ENCODE data around the gene IL4R. TPM values are rescaled to one million over a fixed set of nuclear protein-coding genes. Genes with fewer than 3 reads are reported as not detected.

Gene IL4R
- total and polyA plus RNA-seq, 2 of the 13 experiments (the other 11 are each of a cell fraction or from before 2014, with no cell fraction given), result 15.9 to 49.6 TPM

DNA sequence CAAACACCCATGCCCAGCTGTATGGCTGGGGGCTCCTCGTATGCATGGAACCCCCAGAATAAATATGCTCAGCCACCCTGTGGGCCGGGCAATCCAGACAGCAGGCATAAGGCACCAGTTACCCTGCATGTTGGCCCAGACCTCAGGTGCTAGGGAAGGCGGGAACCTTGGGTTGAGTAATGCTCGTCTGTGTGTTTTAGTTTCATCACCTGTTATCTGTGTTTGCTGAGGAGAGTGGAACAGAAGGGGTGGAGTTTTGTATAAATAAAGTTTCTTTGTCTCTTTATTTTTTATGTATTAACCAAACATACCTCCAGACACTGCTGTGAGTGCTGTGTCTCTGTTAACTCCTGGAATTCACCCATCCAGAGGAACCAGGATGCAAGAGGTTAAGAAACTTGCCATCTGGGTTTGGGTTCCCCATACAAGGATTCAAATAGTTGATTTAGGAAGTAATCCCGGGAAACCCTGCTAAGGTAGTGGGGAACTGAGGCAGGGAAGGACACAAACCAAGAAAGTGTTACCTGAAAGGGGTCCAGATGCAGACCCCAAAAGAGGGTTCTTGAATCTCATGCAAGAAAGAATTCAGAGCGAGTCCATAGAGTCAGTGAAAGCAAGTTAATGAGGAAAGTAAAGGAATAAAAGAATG is 50.8 kb downstream of the IL4R start (continued):
- TF ChIP-seq PCBP1 (IDR thresholded peaks at IDR 0.05; ENCODE audit: borderline replicate concordance, low read depth, low read length) (no peak), CCAR2 (optimal IDR thresholded peaks at IDR 0.05; ENCODE audit: low read depth, low read length) (peak; percentile 22), SMAD3 (CRISPR knock-in tag; IDR thresholded peaks at IDR 0.05) (peak; percentile 64), ELF3 (CRISPR knock-in tag; IDR thresholded peaks at IDR 0.05) (peak; percentile 75), MLX (CRISPR knock-in tag; IDR thresholded peaks at IDR 0.05) (peak; percentile 48; the same call in 1 of the 2 replicates), MYC (CRISPR knock-in tag; IDR thresholded peaks at IDR 0.05; ENCODE audit: borderline replicate concordance) (peak; percentile 28; the same call in 1 of the 2 replicates), ZNF569 (CRISPR knock-in tag; IDR thresholded peaks at IDR 0.05; ENCODE audit: borderline replicate concordance) (no peak), BHLHE40 (IDR thresholded peaks at IDR 0.05; ENCODE audit: low read length) (no peak), ZNF10 (CRISPR knock-in tag; IDR thresholded peaks at IDR 0.05; ENCODE audit: borderline replicate concordance, low read depth) (no peak), TGIF2 (CRISPR knock-in tag; IDR thresholded peaks at IDR 0.05) (0 out of 2 replicates have a peak, but pooled peaks have one; percentile 63), ATF3 (CRISPR knock-in tag; IDR thresholded peaks at IDR 0.05) (peak; percentile 95), MXD1 (CRISPR knock-in tag; IDR thresholded peaks at IDR 0.05) (no peak), SETDB1 (CRISPR knock-in tag; IDR thresholded peaks at IDR 0.05; ENCODE audit: borderline replicate concordance) (no peak), ZNF44 (CRISPR knock-in tag; IDR thresholded peaks at IDR 0.05) (no peak), TBX2 (CRISPR knock-in tag; IDR thresholded peaks at IDR 0.05; ENCODE audit: borderline replicate concordance) (peak; percentile 94), ZNF138 (CRISPR knock-in tag; IDR thresholded peaks at IDR 0.05; ENCODE audit: low read depth) (no peak)
- TF ChIP-seq, protein P1, sequence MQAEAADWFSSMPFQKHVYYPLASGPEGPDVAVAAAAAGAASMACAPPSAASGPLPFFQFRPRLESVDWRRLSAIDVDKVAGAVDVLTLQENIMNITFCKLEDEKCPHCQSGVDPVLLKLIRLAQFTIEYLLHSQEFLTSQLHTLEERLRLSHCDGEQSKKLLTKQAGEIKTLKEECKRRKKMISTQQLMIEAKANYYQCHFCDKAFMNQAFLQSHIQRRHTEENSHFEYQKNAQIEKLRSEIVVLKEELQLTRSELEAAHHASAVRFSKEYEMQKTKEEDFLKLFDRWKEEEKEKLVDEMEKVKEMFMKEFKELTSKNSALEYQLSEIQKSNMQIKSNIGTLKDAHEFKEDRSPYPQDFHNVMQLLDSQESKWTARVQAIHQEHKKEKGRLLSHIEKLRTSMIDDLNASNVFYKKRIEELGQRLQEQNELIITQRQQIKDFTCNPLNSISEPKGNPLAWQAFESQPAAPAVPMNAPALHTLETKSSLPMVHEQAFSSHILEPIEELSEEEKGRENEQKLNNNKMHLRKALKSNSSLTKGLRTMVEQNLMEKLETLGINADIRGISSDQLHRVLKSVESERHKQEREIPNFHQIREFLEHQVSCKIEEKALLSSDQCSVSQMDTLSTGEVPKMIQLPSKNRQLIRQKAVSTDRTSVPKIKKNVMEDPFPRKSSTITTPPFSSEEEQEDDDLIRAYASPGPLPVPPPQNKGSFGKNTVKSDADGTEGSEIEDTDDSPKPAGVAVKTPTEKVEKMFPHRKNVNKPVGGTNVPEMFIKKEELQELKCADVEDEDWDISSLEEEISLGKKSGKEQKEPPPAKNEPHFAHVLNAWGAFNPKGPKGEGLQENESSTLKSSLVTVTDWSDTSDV (CRISPR knock-in tag; IDR thresholded peaks at IDR 0.05), result no peak

Data from HepG2 (cell line).